ENCODE data around the gene ITGA1.

ITGA1 gene

GRCh38 chr5:52892242-52892878 is 104.6 kb downstream of the ITGA1 start:
- TF ChIP-seq CTCF (IDR thresholded peaks at IDR 0.05; ENCODE audit: poor library complexity, severe bottlenecking), result no peak
- ATAC-seq (ENCODE audit: low read depth), result no peak
- H3K36me3 ChIP-seq (ENCODE audit: low read depth), result no peaks in the 10 kb centered on the region
- no peak overlapping the region for H3K4me3 ChIP-seq (ENCODE audit: severe bottlenecking)
- no peak for DNase-seq (ENCODE audit: low spot score)
- peaks cover 4% of the 10 kb centered on the region for H3K4me1 ChIP-seq (ENCODE audit: insufficient read depth, poor library complexity, severe bottlenecking)
- peaks cover 5% of the 10 kb centered on the region for H3K27me3 ChIP-seq (ENCODE audit: insufficient read depth, poor library complexity, severe bottlenecking)
- H3K27ac ChIP-seq (ENCODE audit: poor library complexity, severe bottlenecking), result no peak overlapping the region
- no peaks in the 10 kb centered on the region for H3K9me3 ChIP-seq (ENCODE audit: severe bottlenecking)

GRCh38 chr5:52893105-52893504 is 105.4 kb downstream of the ITGA1 start:
- H3K36me3 ChIP-seq (ENCODE audit: low read depth), result no peaks in the 10 kb centered on the region
- peaks cover 4% of the 10 kb centered on the region for H3K4me1 ChIP-seq (ENCODE audit: insufficient read depth, poor library complexity, severe bottlenecking)
- no peak overlapping the region for H3K4me3 ChIP-seq (ENCODE audit: severe bottlenecking)
- no peaks in the 10 kb centered on the region for H3K9me3 ChIP-seq (ENCODE audit: severe bottlenecking)
- 0 out of 3 replicates have a peak, but pooled peaks have one; percentile 36 for ATAC-seq (ENCODE audit: low read depth)
- peaks cover 5% of the 10 kb centered on the region for H3K27me3 ChIP-seq (ENCODE audit: insufficient read depth, poor library complexity, severe bottlenecking)
- no peak overlapping the region for H3K27ac ChIP-seq (ENCODE audit: poor library complexity, severe bottlenecking)
- no peak for TF ChIP-seq CTCF (IDR thresholded peaks at IDR 0.05; ENCODE audit: poor library complexity, severe bottlenecking)
- DNase-seq (ENCODE audit: low spot score), result no peak

- ATAC-seq (ENCODE audit: low read depth), result no peak
- H3K27ac ChIP-seq (ENCODE audit: poor library complexity, severe bottlenecking), result no peak overlapping the region
Measured at GRCh38 chr5:52893863-52894262, 106.1 kb downstream of the ITGA1 start.

GRCh38 chr5:52894451-52894850 is 106.7 kb downstream of the ITGA1 start:
- H3K36me3 ChIP-seq (ENCODE audit: low read depth), result no peaks in the 10 kb centered on the region
- no peaks in the 10 kb centered on the region for H3K9me3 ChIP-seq (ENCODE audit: severe bottlenecking)
- TF ChIP-seq CTCF (IDR thresholded peaks at IDR 0.05; ENCODE audit: poor library complexity, severe bottlenecking), result no peak
- DNase-seq (ENCODE audit: low spot score) (no peak), ATAC-seq (ENCODE audit: low read depth) (no peak)
- no peak overlapping the region for H3K4me3 ChIP-seq (ENCODE audit: severe bottlenecking)
- no peak overlapping the region for H3K27ac ChIP-seq (ENCODE audit: poor library complexity, severe bottlenecking)
- peaks cover 4% of the 10 kb centered on the region for H3K4me1 ChIP-seq (ENCODE audit: insufficient read depth, poor library complexity, severe bottlenecking)
- H3K27me3 ChIP-seq (ENCODE audit: insufficient read depth, poor library complexity, severe bottlenecking), result peaks cover 5% of the 10 kb centered on the region

More at GRCh38 chr5:52893863-52894262, 106.1 kb downstream of the ITGA1 start:
- Histone ChIP-seq H3K4me1 (ENCODE audit: insufficient read depth, poor library complexity, severe bottlenecking) (peaks cover 4% of the 10 kb centered on the region), H3K36me3 (ENCODE audit: low read depth) (no peaks in the 10 kb centered on the region), H3K4me3 (ENCODE audit: severe bottlenecking) (no peak overlapping the region), H3K9me3 (ENCODE audit: severe bottlenecking) (no peaks in the 10 kb centered on the region), H3K27me3 (ENCODE audit: insufficient read depth, poor library complexity, severe bottlenecking) (peaks cover 5% of the 10 kb centered on the region)
- DNase-seq (ENCODE audit: low spot score), result no peak
- TF ChIP-seq CTCF (IDR thresholded peaks at IDR 0.05; ENCODE audit: poor library complexity, severe bottlenecking), result no peak

- DNase-seq (ENCODE audit: low spot score) (no peak), ATAC-seq (ENCODE audit: low read depth) (no peak)
- Histone ChIP-seq H3K27ac (ENCODE audit: poor library complexity, severe bottlenecking) (no peak overlapping the region), H3K4me3 (ENCODE audit: severe bottlenecking) (no peak overlapping the region), H3K4me1 (ENCODE audit: insufficient read depth, poor library complexity, severe bottlenecking) (peaks cover 4% of the 10 kb centered on the region), H3K36me3 (ENCODE audit: low read depth) (no peaks in the 10 kb centered on the region), H3K27me3 (ENCODE audit: insufficient read depth, poor library complexity, severe bottlenecking) (peaks cover 5% of the 10 kb centered on the region), H3K9me3 (ENCODE audit: severe bottlenecking) (no peaks in the 10 kb centered on the region)
- TF ChIP-seq CTCF (IDR thresholded peaks at IDR 0.05; ENCODE audit: poor library complexity, severe bottlenecking), result no peak
Measured at GRCh38 chr5:52895075-52895474, 107.4 kb downstream of the ITGA1 start.

All from RWPE2 (cell line).